CD4-positive, alpha-beta T cell treated with Interleukin-21 for 1 hour (primary cell): ENCODE data around the gene TRIM54.
"Not testable (repeated sequence)": the region's sequence is repeated elsewhere in the genome, so short reads cannot be mapped to it uniquely, and the experiment has no call there.

Experiments used
- DNase-seq: peaks from one replicate; pipeline ENCODE4 v3.0.0-alpha.2; 2020

The TRIM54 gene

DNA sequence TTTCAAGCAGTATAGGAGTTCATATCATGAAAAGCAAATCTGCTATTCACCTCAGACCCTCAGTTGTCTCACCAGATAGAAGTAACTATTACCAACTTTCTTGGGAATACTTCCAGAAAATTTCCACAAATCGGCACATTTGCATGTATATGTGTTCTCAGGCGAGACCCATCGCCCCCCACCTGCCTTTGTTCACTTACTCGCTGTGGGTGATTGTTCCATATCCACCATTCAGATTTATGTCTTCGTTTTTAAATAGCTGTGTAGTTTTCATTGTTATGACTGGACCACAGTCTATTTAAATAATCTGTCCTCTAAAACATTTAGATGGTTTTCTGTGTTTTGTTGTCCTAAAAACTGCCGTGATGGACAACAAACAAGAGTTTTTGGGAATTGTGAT lies 3.3 kb downstream of the TRIM54 start:
- no peak for DNase-seq

DNA sequence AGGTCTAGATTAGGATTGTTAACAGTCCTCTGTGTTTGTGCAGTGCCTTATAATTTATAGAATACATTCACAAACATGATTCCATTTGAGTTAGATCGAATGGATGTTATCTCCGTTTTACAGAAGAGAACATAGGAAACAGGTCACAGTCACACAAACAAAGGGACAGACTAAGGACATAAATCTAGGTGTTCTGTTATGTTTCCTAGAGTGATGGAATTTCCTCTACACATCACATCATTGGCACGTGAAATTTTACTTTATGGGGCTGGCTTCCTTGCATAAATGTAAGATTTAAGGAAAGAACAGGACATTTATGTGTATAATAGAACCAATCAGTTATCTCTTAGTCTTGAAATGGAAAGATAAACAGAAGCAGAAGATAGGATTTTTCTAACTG lies 6.4 kb downstream of the TRIM54 start:
- no peak for DNase-seq

DNA sequence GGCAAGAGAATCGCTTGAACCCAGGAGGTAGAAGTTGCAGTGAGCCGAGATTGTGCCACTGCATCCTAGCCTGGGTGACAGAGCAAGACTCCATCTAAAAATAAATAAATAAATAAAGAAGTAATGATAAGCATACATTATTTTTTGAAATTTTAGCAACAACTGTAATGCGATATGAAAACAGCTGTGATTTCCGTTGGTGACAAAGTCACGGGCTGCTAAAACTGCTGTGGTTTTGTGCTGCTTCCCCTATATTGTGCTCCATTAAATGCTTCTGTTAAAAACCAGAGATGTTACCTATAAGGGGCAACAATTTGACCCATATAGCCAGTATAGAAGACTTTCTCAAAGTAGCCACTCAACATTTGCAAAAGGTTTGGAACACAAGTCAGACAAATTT lies 8.3 kb downstream of the TRIM54 start:
- DNase-seq, result no peak

DNA sequence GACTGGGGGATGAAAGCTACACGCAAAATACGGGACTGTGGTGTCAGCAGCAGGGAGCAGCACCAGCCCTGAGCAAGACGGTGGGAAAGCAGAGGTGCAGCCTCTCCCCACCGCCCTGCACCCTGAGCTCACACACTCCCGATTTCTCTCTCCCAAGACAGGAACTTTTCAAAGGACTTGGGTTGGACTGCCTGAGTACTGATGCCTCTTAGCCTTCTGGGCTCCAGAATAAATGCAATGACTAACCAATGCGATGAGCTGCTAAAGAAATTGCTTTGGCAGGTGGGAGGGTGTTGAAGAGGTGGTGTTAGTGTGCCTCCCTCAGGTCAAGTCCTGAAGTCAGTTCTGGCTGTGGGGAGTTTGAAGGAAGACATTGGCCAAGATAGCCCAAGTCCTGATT lies 9.6 kb downstream of the TRIM54 start:
- no peak for DNase-seq

DNA sequence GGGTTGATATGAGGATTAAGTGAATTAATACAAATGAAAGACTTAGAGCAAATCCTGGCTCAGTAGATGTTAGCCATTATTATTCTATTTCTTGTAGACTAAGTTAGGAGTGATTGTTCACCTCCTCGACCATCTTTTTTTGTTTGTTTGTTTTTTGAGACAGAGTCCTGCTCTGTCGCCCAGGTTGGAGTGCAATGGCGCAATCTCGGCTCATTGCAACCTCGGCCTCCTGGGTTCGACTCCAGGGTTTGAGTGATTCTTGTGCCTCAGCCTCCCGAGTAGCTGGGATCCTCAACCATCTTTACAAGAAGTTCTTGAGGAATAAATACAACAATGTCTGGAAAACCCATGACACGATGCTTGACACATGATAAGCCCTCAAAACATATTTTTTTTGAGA lies 12.7 kb downstream of the TRIM54 start:
- no peak for DNase-seq

DNA sequence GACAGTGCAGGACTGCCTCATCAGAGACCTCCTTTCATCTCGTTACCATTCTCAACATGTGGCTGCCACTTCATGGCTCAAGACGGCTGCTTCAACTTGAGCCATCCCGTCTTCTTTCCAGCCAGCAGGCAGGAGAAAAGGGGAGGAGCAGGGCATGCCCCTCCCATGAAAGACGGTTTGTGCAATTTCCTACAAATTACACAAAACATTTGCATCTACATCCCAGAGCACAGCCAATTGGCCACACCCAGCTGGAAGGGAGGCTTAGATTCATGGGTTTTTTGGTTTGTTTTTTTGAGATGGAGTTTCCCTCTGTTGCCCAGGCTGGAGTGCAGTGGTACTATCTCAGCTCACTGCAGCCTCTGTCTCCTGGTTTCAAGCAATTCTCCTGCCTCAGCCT lies 14.3 kb downstream of the TRIM54 start:
- DNase-seq, result no peak

DNA sequence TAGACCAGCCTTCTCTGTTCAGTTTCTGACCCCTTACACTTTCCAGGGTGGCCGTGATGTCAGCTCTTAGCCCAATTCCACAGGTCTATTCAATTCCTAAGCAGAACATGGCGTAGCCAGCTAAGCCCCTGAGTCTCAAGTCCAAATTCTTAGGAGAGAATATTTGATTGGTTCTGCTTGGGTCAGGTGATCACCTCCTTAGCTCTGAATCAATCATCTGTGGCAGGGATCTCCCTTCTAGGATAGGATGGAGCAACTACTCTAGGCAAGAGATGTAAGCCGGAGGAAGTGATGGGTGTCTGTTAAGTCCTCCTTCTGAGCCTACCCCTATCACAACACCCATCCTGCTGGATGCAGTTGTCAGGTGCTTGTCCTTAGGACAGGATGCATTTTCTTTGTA lies 15.0 kb downstream of the TRIM54 start:
- no peak for DNase-seq

DNA sequence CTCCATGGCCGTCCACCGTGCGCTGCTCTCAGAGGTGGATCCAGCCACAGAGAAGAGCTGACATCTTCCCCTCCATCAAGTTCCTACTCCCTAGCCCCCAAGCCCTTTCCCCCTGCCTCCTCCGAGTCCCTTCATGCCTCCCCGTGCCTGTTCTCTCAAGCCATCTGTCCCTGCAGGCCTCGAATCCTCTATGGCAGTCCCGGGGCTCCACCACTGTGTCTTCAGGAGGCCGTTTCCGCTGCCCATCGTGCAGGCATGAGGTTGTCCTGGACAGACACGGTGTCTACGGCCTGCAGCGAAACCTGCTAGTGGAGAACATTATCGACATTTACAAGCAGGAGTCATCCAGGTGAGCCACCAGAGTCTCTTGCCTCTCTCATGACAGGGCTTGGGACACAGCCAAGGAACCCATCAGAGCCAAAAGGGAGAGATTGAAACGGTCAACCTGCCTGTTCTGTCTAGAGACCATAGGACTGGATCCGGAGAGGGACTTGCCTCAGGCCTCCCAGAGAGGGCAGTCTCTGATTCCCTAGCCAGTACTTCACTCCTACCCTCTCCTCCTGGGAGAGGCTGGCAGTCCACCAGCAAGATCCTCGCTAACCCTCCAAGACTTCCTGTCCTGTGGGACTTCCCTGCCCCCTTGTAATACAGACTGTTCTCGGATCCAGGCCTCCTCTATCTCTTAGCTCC lies 16.3 kb downstream of the TRIM54 start:
- no peak for DNase-seq

DNA sequence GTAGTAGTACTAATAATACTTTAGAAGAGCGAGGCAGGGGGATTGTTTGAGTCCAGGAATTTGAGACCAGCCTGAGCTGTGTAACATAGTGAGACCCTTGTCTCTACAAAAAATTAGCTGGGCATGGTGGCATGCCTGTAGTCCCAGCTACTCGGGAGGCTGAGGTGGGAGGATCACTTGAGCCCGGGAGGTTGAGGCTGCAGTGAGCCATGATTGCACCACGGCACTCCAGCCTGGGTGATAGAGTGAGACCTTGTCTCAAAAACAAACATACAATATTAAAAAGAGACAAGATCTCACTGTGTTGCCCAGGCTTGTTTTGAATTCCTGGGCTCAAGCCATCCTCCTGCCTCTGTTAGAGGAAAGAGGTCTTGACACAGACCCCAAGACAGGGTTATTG lies 18.4 kb downstream of the TRIM54 start:
- DNase-seq, result not testable (repeated sequence)

DNA sequence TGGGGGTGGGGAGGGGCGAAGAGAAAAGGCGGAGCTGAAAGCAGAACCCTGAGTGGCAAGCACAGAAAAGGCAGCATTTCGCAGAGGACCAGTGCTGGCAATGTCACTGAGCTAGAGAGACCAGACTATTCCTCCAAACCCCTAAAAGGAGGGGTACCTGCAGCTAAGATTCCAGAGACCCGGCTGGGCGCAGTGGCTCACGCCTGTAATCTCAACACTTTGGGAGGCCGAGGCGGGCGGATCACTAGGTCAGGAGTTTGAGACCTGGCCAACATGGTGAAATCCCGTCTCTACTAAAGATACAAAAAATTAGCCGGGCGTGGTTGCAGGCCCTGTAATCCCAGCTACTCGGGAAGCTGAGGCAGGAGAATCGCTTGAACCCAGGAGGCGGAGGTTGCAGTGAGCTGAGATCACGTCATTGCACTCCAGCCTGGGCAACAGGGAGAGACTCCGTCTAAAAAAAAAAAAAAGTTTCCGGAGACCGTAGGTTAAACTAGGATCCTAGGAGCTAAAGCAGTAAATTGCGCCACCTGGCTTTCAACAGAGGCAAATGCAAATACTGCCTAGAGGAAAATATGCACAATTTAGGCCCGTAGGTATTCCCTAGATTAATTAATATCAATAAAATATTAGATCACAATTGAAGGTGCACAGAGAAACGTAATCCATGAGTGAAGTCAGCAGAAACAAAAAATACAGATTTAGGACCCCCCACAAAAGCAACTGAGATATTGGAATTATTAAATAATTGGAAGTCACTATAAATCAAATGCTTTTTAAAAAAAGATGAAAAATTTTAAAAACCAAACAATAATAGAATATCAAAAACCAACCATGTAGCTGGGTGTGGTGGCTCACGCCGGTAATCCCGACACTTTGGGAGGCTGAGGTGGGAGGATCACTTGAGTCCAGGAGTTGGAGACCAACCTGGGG lies 21.1 kb downstream of the TRIM54 start:
- peak; percentile 67 for DNase-seq

DNA sequence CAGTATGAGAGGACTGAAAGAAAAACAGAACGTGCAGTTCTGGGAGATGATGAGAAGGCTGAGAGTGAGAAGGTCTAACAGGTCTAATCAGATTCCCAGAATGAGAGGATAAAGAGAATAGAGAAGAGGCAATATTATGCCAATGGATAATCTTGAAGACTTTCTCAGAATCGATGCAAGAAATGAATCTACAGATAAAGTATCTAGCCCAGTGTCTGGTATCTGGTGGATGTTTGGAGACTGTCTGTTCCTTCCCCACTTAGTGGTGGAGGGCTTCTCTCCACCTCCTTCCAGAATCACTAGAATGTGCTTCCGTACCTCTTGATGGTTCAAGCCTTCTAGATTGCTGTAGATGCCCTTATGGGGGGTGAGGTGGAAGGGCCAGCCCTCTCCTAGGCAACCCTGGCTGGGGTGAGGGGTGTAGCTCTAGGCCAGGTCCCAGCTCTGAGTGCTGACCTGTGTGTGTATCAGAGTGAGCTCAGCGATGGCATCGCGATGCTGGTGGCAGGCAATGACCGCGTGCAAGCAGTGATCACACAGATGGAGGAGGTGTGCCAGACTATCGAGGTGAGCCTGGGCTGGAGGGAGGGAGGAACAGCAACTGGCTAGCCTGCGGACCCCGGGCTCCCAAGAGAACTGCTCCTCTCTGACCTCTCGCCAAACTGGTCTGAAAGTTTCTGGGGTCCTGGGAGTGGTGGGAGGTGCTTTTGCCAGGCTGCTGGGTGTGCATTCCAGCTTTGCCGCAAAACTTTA lies 22.4 kb downstream of the TRIM54 start:
- no peak for DNase-seq

DNA sequence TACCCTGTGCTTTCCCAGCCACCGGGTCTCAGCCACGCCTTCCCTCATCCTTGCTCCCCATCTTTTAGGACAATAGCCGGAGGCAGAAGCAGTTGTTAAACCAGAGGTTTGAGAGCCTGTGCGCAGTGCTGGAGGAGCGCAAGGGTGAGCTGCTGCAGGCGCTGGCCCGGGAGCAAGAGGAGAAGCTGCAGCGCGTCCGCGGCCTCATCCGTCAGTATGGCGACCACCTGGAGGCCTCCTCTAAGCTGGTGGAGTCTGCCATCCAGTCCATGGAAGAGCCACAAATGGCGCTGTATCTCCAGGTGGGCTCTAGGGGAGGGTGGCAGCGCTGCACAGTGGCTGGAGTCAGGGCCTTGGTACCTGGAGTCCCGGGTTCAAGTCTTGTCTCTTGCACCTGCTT lies 23.3 kb downstream of the TRIM54 start:
- no peak for DNase-seq

DNA sequence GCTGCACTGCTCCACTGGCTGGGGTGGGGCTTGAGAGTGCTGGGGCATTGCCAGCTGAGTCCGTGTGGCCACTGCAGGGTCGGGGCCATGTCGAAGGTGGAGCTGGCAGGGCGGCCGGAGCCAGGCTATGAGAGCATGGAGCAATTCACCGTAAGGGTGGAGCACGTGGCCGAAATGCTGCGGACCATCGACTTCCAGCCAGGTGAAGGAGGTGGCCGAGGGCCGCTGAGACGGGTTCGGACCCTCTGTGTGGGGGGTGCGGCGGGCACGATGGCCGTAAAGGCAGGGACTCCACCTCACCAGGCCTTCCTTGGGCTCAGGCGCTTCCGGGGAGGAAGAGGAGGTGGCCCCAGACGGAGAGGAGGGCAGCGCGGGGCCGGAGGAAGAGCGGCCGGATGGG lies 23.9 kb downstream of the TRIM54 start:
- no peak for DNase-seq

DNA sequence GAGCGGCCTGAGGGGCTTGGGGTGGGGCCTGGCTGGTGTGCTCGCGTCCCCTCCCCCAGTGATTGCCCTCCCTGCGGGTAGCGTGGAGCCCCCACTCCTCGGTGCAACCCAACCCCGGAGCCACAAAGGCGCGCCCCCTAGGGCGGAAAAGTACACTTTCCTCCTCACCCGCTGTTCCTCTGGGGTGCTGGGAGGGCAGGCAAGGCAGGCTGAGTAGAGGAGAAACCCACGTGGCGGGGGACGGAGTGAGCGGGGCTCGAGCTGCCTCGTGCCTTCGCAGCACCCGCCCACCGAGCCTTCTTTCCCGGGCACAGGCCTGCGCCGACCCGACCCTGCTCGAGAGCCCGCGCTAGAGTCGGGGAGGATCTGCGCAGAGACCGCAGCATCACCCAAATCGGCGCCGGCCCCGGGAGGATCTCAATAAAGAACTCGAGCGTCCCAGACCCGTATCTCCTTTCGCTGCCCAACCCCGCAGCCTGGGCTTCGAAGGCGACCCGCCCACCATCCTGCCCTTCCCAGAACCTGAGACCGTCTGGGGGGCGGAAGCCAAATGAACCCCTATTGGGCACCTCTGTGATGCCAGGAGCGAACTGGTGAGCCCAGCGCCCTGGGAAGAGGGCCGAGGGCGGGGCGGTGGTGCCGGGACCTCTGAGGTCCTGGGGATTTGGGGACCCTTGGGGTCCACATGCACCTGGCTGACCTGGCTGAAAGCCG lies 24.5 kb downstream of the TRIM54 start:
- peak; percentile 22 for DNase-seq

DNA sequence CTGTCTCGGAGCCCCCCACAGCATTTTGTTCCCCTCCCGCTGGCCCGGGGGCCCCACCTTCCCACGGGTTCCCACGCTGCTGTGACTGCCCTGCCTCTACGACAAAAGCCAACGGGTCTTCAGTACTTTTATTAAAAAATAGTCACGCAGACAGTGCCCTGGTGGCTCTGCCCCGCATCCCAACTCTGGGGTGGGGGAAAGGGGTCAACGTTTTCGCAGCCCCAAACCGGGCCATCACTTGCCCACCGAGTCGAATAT lies 25.0 kb downstream of the TRIM54 start:
- no peak for DNase-seq

DNA sequence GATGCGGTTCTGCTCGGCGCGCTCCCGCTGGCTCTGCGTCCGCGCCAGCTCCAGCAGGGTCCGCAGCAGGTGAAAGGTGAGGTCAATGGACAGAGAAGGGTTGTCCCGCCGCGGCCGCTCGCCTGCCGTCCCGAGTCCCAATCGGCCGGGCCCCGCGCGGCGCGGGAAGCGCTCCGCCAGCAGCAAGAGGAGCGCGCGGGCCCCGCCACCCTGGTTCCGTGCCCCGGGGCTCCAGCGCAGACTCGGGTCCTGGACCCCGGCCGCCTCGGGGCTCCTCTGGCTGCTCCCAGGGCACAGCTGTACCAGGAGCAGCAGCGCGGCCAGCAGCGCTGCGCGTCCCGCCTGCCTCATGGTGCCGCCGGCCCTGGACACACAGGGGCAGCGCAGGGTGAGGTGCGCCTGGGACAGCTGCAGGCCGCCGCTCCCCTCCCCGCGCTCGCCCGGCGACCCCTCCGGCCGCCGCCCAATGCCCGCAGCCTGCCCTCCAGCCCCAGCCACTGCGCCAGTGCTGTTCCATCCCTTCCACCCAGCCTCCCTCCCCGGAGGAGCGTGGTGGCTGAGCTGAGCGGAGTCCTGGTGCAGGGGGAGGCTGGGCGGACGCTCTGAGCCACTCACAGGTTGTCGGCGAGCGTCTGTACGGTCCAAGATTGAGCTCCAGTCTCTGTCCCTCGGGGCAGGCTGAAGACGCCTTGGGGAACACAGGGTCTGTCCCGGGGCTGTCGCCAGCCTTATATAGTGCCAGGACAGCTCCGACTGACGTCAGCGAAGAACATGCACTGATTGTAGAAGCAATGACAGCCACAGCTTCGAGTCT lies 25.5 kb downstream of the TRIM54 start:
- DNase-seq, result no peak

DNA sequence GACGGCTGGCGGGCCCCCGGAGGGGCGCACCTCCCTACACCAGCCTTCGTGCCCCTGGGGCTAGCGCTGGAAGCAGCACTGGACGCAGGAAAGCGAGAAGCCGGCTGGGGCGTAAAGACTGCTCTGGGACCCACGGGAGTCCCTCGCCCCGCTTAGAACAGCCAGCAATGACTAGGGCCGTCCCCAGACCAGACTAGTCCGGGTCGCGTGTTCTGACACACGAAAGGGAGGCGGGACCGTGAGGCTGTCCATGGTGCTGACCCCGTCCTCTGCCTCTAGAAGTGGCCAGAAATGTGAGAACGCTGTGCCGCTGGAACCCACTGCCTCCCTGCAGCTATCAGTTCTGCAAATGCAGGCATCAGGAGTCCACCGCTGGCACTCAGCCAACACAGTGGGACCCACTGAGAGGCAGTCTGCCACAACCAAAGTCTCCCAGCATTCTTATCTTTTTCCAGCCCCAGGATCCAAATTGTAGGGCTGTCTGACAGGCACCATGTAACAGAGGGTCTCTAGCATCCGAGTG lies 26.2 kb downstream of the TRIM54 start, which contains the start of gene UCN:
Gene UCN (minus strand): TSS at position 87 of the 523 bp plus-strand sequence. CDS start 550 bp downstream, outside the sequence.
- DNase-seq, result no peak

DNA sequence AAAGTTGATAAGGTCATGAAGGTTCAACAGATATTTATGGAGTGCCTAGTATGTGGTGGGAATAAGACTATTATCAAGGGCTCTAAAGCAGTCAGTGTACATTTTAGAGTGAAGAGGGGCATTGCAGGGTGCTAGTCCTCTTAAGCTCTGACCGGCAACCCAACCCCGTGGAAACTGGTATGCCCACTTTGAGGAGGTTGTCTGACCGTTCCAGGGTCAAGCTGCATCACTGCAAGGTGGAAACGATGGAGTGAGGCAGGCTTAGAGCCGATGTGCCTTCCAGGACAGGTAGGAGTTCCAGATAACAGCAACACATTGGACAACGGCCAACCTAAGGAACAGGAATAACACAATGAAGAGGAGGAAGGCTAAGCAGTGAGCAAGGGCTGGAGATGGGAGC lies 27.4 kb downstream of the TRIM54 start:
- no peak for DNase-seq

DNA sequence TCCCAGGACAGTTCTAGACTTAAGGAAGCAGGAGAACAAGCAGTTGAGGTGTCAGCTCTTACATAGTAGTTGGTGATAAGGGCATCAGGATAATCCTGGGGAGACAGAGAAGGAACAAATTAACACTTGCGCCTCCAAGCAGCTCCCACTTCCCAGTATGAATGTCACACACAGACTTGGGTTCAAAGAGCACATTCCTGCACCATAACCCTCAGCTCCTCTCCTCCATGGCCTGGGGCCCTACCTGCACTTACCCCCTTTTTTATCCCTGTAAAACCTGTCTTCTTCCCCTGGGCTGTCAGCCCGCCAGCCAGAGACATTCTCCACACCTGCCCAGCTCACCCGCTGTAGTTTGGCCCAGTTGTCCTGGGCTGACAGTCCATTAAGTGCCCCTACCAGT lies 29.9 kb downstream of the TRIM54 start:
- DNase-seq, result no peak

DNA sequence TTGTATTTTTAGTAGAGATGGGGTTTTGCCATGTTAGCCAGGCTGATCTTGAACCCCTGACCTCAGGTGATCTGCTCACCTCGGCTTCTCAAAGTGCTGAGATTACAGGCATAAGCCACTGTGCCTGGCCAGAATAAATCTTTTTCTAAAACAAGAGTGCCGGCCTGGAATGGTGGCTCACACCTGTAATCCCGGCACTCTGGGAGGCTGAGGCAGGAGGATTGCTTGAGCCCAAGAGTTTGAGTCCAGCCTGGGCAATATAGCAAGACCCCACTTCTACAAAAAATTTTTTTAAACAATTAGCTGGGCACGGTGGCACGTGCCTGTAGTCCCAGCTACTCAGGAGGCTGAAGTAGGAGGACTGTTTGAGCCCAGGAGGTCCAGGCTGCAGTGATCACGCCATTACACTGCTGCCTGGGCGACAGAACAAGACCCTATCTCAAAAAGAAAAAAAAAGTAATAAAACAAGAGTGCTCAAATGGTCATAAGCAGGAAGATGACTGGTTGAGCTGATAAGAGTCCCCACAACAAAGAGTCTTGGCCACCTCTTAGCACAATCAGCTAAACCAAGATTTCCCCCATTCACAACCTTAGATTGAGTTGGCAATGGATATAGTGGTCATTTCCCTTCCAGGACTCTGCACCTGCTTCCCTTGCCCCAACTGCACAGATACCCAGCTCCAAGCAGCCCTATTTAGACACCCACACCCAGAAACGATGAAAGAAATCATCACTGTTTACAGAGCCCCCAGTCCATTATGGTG lies 31.8 kb downstream of the TRIM54 start:
- DNase-seq, result no peak

DNA sequence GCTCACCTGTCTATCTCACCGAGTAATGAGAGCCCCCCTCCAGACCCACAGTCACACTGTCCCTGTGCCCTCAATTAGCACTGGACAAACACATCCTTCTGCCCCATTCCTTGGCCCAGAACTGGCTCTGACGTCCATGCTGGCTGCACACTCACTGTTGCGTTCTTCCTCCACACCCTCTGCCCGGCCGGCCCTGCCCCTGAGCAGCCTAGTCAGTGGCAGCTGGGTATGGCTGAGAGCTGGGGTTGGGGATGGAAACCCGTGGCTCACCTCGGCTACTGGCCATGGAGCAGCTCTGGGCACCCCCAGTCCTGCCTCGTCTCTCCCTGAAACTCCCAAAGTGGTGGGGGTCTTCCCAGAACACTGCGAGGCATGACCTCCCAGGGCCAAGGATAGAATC lies 32.5 kb downstream of the TRIM54 start:
- DNase-seq, result no peak
